ENCODE results near the gene NOD2. TPM values are rescaled to one million over a fixed set of nuclear protein-coding genes. Genes with fewer than 3 reads are reported as not detected.

Gene NOD2
- total and polyA plus RNA-seq, 8 donors = 0.79 to 15.2 (median 1.7) TPM

DNA sequence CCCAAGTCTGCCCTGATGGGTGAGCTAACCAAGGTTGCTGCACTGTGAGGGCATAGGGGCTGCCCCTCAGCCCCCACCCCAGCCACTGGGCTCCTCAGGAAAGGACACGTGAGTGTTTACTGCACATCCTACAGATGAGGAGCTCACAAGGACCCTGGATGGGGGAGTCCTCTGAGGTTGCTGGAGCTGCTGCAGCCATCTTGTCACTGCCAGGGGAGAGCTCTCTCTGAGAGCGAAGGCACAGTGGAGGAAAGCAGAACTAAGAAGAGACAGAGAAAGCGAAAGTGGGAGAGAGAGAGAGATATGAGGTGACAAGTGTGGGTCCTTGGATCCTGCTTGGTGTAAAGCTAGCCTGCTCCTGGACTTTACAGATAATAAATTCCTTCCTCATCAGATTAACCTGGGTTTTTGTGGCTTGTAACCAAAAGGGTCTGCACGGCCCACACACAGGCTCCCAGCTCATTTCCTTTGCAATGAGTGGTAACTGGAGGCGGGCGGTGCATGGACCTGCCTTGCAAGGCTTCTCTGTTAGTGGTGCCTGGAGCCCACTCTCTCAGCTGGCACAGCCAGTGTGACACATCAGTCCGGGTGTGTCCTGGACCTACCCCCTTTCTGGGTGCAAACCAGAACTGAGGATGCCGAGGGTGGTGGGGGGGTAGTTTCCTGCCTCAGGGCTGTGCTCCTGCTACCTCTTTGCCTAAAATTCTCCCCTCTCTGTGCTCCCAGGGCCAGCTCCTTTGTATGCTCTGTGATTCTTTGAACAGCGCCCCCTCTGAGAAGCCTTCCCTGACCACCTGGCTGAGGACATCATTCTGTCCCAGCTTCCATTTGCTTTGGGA lies 26.5 kb upstream of the NOD2 start:
- H3K4me3 ChIP-seq = peak overlapping the region in 1 of 2 donors; percentile 20
- intact Hi-C loops (cut with DNase I) = no loop called here
- no peak for DNase-seq
- H3K36me3 ChIP-seq = peaks cover 0 to 13% of the 10 kb centered on the region in 2 donors
- TF ChIP-seq, protein P1, sequence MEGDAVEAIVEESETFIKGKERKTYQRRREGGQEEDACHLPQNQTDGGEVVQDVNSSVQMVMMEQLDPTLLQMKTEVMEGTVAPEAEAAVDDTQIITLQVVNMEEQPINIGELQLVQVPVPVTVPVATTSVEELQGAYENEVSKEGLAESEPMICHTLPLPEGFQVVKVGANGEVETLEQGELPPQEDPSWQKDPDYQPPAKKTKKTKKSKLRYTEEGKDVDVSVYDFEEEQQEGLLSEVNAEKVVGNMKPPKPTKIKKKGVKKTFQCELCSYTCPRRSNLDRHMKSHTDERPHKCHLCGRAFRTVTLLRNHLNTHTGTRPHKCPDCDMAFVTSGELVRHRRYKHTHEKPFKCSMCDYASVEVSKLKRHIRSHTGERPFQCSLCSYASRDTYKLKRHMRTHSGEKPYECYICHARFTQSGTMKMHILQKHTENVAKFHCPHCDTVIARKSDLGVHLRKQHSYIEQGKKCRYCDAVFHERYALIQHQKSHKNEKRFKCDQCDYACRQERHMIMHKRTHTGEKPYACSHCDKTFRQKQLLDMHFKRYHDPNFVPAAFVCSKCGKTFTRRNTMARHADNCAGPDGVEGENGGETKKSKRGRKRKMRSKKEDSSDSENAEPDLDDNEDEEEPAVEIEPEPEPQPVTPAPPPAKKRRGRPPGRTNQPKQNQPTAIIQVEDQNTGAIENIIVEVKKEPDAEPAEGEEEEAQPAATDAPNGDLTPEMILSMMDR (IDR thresholded peaks at IDR 0.05) = no peak
- ATAC-seq = no peak
- H3K9me3 ChIP-seq = peaks cover 0 to 5% of the 10 kb centered on the region in 2 donors
- no peaks in the 10 kb centered on the region for H3K27me3 ChIP-seq
- H3K4me1 ChIP-seq = peaks cover 5 to 47% of the 10 kb centered on the region in 2 donors
- H3K27ac ChIP-seq = peak overlapping the region in 1 of 2 donors; percentile 75

DNA sequence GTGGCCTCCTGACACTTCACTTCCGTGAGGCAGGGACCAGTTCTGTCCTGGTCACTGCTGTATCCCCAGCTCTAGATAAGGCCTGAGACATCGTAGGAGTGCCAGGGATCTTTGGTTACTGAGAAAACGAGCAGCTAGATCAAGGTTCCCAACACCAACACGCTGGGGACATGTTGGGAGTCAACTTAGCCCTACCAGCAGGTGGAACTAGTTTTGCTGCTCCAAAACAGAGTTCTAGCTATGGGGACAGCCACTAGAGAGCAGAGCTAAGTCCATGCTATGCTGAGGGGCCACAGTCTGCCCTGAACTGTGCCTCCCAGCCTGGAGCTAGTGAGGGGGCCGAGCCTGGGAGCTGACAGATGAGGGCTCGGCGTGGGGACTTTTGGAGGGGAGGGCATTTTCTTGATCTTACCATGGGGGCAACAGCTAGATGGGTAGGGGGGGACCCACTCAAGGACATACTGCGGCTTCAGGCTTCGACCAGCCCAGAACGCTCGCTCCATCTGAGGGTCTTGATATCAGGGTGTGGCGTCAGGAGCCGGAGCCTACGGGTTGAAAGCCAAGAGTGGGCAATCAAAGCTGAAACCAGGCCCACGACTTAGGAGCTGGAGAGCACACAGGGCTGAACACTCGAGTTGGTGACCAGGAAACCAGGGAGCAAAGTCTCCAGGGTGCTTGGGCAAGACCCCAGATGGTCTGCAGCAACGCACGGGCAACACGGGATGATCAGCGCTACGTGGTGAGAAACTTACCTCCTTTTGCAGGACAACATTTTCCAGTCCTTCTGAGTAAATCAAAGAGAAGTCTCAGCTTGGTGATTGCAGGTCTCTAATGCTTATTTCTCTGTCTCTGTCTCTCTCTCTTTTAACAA lies 25.7 kb upstream of the NOD2 start:
- H3K4me3 ChIP-seq = peak overlapping the region in 1 of 2 donors; percentile 20
- peaks cover 5 to 47% of the 10 kb centered on the region in 2 donors for H3K4me1 ChIP-seq
- ATAC-seq (no peak), DNase-seq (no peak)
- H3K9me3 ChIP-seq = peaks cover 0 to 11% of the 10 kb centered on the region in 2 donors
- H3K27ac ChIP-seq = peak overlapping the region in 1 of 2 donors; percentile 75
- TF ChIP-seq, protein P1 (IDR thresholded peaks at IDR 0.05) = no peak
- intact Hi-C loops (cut with DNase I) = no loop called here
- H3K36me3 ChIP-seq = peaks cover 0 to 20% of the 10 kb centered on the region in 2 donors
- no peaks in the 10 kb centered on the region for H3K27me3 ChIP-seq

DNA sequence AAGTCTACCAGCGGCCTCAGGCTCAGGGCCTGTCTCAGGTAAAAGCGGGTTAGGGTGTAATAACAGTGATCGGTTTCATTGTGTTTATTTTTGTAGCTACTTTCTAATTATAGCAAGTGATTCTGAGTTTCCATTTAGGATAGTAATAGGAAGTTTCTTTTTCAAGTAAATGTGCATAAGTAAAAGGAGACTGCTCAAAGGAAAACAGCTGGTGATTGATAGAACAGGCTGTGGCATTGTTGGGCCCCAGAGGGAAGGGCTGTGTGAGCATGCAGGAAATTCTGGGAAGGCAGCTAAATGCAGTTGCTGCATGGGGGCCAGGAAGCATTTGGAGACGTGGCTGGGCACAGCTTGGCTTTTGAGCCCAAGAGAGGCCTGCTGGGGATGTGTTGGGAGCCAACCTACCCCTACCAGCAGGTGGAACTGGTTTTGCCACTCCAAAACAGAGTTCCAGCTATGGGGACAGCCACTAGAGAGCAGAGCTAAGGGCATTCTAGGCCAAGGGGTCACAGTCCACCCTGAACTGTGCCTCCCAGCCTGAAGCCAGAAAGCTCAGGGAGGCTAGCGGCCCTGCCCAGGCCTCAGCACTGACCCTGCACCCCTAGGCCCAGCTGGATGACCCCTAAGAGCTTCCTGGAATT lies 24.9 kb upstream of the NOD2 start:
- ATAC-seq = peak; percentile 76
- intact Hi-C loops (cut with DNase I) = no loop called here
- peak overlapping the region in 1 of 2 donors; percentile 20 for H3K27ac ChIP-seq
- peaks cover 5 to 47% of the 10 kb centered on the region in 2 donors for H3K4me1 ChIP-seq
- H3K4me3 ChIP-seq = no peak overlapping the region
- peaks cover 0 to 5% of the 10 kb centered on the region in 2 donors for H3K27me3 ChIP-seq
- H3K36me3 ChIP-seq = peaks cover 0 to 28% of the 10 kb centered on the region in 2 donors
- peaks cover 0 to 19% of the 10 kb centered on the region in 2 donors for H3K9me3 ChIP-seq
- TF ChIP-seq, protein P1 (IDR thresholded peaks at IDR 0.05) = no peak
- DNase-seq = peak in 1 of 4 donors; percentile 70

DNA sequence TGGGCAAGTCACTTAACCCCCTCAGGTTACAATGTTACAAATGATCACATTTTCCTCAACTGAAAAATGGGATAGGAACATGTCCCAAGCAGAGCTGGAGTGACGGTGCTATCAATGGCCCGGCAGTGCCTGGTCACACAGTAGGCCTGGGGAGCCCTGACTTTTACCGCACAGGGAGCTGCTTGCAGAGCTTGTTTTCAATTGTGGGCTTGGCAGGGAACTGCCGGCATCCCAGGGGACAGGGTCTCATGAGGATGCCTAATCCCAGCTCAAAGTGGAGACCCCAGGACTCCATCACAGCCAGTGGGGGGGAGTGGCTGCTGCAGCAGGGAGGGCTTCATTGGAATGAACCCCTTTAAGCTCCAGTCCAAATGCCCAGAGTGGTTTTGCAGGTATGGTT lies 23.7 kb upstream of the NOD2 start:
- ATAC-seq = no peak

More for the DNA sequence above, 23.7 kb upstream of the NOD2 start:
- Histone ChIP-seq H3K36me3 (peaks cover 0 to 40% of the 10 kb centered on the region in 2 donors), H3K4me1 (peaks cover 5 to 41% of the 10 kb centered on the region in 2 donors), H3K4me3 (no peak overlapping the region), H3K9me3 (peaks cover 0 to 24% of the 10 kb centered on the region in 2 donors), H3K27me3 (peaks cover 0 to 10% of the 10 kb centered on the region in 2 donors), H3K27ac (no peak overlapping the region)
- no peak for DNase-seq
- TF ChIP-seq, protein P1 (IDR thresholded peaks at IDR 0.05) = no peak
- intact Hi-C loops (cut with DNase I) = loop anchor here in 1 of 2 donors (10.0 kb wide), 1 partner anchor 135 kb away; no protein-coding TSS in a partner anchor

Measured in left lung (tissue), 10 donors.